ENCODE data around the gene CENPL. TPM values are rescaled to one million over a fixed set of nuclear protein-coding genes. Genes with fewer than 3 reads are reported as not detected.
"Not testable (repeated sequence)": the region's sequence is repeated elsewhere in the genome, so short reads cannot be mapped to it uniquely, and the experiment has no call there.

The CENPL gene
- total RNA-seq, 1 experiment from 2014 or later: 108 TPM

GRCh38 chr1:173779936-173780335 lies 44.7 kb downstream of the CENPL start:
- H3K9me2 ChIP-seq (replicated peaks; ENCODE audit: low read length): no peaks in the 10 kb centered on the region
- no peak overlapping the region for H3K4me2 ChIP-seq (ENCODE audit: low read length)
- no peak overlapping the region for H2AFZ ChIP-seq (ENCODE audit: low read length)
- H3K27ac ChIP-seq (ENCODE audit: low read length): no peak overlapping the region
- H3K9me3 ChIP-seq (ENCODE audit: low read length): peaks cover 8% of the 10 kb centered on the region; the same call in 1 of the 2 replicates
- CTCF ChIA-PET: interaction anchor here (0.6 kb wide), 1 partner anchor 136 kb away, joined by 5 read pairs; no protein-coding TSS in a partner anchor
- peaks cover 74% of the 10 kb centered on the region for H3K36me3 ChIP-seq (ENCODE audit: low read depth, low read length)
- DNase-seq (no peak), ATAC-seq (no peak)
- TF ChIP-seq CTCF (conservative IDR thresholded peaks at IDR 0.05; ENCODE audit: low read depth, low read length) (no peak), EZH2 (IDR thresholded peaks at IDR 0.05; ENCODE audit: low read length, unreplicated experiment) (no peak), EZH2phosphoT487 (IDR thresholded peaks at IDR 0.05; ENCODE audit: borderline replicate concordance, low read length) (no peak)
- no peak overlapping the region for H3K9ac ChIP-seq (ENCODE audit: low read length)
- H3K4me3 ChIP-seq (ENCODE audit: low read length): no peak overlapping the region
- BruUV-seq (replicated peaks): no TSS peak
- intact Hi-C loops (cut with micrococcal nuclease): no loop called here
- POLR2A ChIA-PET (ENCODE audit: unreplicated experiment): interaction anchor here (0.7 kb wide), 1 partner anchor 30 kb away, joined by 3 read pairs; no protein-coding TSS in a partner anchor
- H3K27me3 ChIP-seq (ENCODE audit: low read length): no peaks in the 10 kb centered on the region
- H3F3A ChIP-seq (ENCODE audit: low read length, unreplicated experiment): no peaks in the 10 kb centered on the region
- H4K20me1 ChIP-seq (ENCODE audit: low read length): no peaks in the 10 kb centered on the region
- H3K79me2 ChIP-seq (ENCODE audit: low read length): no peaks in the 10 kb centered on the region
- H3K4me1 ChIP-seq (ENCODE audit: insufficient read depth, low read length): no peaks in the 10 kb centered on the region

GRCh38 chr1:173775578-173776226 lies 49.0 kb downstream of the CENPL start:
- Histone ChIP-seq H3K27me3 (ENCODE audit: low read length) (no peaks in the 10 kb centered on the region), H4K20me1 (ENCODE audit: low read length) (no peaks in the 10 kb centered on the region), H3K79me2 (ENCODE audit: low read length) (no peaks in the 10 kb centered on the region), H3K4me2 (ENCODE audit: low read length) (no peak overlapping the region), H3K36me3 (ENCODE audit: low read depth, low read length) (peaks cover 46% of the 10 kb centered on the region), H3K9me3 (ENCODE audit: low read length) (peaks cover 8% of the 10 kb centered on the region; the same call in 1 of the 2 replicates), H3F3A (ENCODE audit: low read length, unreplicated experiment) (no peaks in the 10 kb centered on the region), H3K27ac (ENCODE audit: low read length) (no peak overlapping the region), H3K9ac (ENCODE audit: low read length) (no peak overlapping the region), H3K9me2 (replicated peaks; ENCODE audit: low read length) (no peaks in the 10 kb centered on the region), H2AFZ (ENCODE audit: low read length) (no peak overlapping the region), H3K4me3 (ENCODE audit: low read length) (no peak overlapping the region), H3K4me1 (ENCODE audit: insufficient read depth, low read length) (no peaks in the 10 kb centered on the region)
- intact Hi-C loops (cut with micrococcal nuclease): no loop called here
- TF ChIP-seq EZH2phosphoT487 (IDR thresholded peaks at IDR 0.05; ENCODE audit: borderline replicate concordance, low read length) (no peak), EZH2 (IDR thresholded peaks at IDR 0.05; ENCODE audit: low read length, unreplicated experiment) (no peak), CTCF (conservative IDR thresholded peaks at IDR 0.05; ENCODE audit: low read depth, low read length) (no peak)
- DNase-seq (no peak), ATAC-seq (no peak)
- ChIA-PET POLR2A (ENCODE audit: unreplicated experiment) (no interaction called here), CTCF (no interaction called here)
- BruUV-seq (replicated peaks): no TSS peak

GRCh38 chr1:173771560-173771959 lies 53.1 kb downstream of the CENPL start:
- POLR2A ChIA-PET (ENCODE audit: unreplicated experiment): no interaction called here

GRCh38 chr1:173770330-173770729 lies 54.4 kb downstream of the CENPL start:
- H3K79me2 ChIP-seq (ENCODE audit: low read length); H3K4me1 ChIP-seq (ENCODE audit: insufficient read depth, low read length); DNase-seq; POLR2A ChIA-PET (ENCODE audit: unreplicated experiment); H3K27ac ChIP-seq (ENCODE audit: low read length); H3K9me2 ChIP-seq (replicated peaks; ENCODE audit: low read length); BruUV-seq (replicated peaks); H4K20me1 ChIP-seq (ENCODE audit: low read length); intact Hi-C loops (cut with micrococcal nuclease); H3K4me3 ChIP-seq (ENCODE audit: low read length); H3K27me3 ChIP-seq (ENCODE audit: low read length); CTCF ChIA-PET; H2AFZ ChIP-seq (ENCODE audit: low read length); H3K4me2 ChIP-seq (ENCODE audit: low read length); H3K9ac ChIP-seq (ENCODE audit: low read length); H3K9me3 ChIP-seq (ENCODE audit: low read length); ATAC-seq; H3F3A ChIP-seq (ENCODE audit: low read length, unreplicated experiment): not testable (repeated sequence)
- peaks cover 18% of the 10 kb centered on the region for H3K36me3 ChIP-seq (ENCODE audit: low read depth, low read length)

More at GRCh38 chr1:173771560-173771959, 53.1 kb downstream of the CENPL start:
- Histone ChIP-seq H2AFZ (ENCODE audit: low read length) (no peak overlapping the region), H3K27ac (ENCODE audit: low read length) (no peak overlapping the region), H3K27me3 (ENCODE audit: low read length) (no peaks in the 10 kb centered on the region), H3K9ac (ENCODE audit: low read length) (no peak overlapping the region), H4K20me1 (ENCODE audit: low read length) (no peaks in the 10 kb centered on the region), H3F3A (ENCODE audit: low read length, unreplicated experiment) (no peaks in the 10 kb centered on the region), H3K9me2 (replicated peaks; ENCODE audit: low read length) (no peaks in the 10 kb centered on the region), H3K4me1 (ENCODE audit: insufficient read depth, low read length) (no peaks in the 10 kb centered on the region; the same call in 1 of the 2 replicates), H3K79me2 (ENCODE audit: low read length) (no peaks in the 10 kb centered on the region), H3K4me2 (ENCODE audit: low read length) (no peak overlapping the region), H3K4me3 (ENCODE audit: low read length) (no peak overlapping the region), H3K9me3 (ENCODE audit: low read length) (peaks cover 2% of the 10 kb centered on the region; the same call in 1 of the 2 replicates), H3K36me3 (ENCODE audit: low read depth, low read length) (peaks cover 31% of the 10 kb centered on the region)
- no TSS peak for BruUV-seq (replicated peaks)
- no peak for ATAC-seq
- CTCF ChIA-PET: no interaction called here
- intact Hi-C loops (cut with micrococcal nuclease): no loop called here
- DNase-seq: no peak
- no peak for TF ChIP-seq CTCF (conservative IDR thresholded peaks at IDR 0.05; ENCODE audit: low read depth, low read length)
- TF ChIP-seq EZH2phosphoT487 (IDR thresholded peaks at IDR 0.05; ENCODE audit: borderline replicate concordance, low read length): no peak
- TF ChIP-seq EZH2 (IDR thresholded peaks at IDR 0.05; ENCODE audit: low read length, unreplicated experiment): no peak

Data from PC-3 (cell line).